AG08395 (cell line): ENCODE data around the gene IL4.
A peak's percentile ranks its signal among the peaks of the same experiment; 100 is the strongest.
"Not testable (repeated sequence)": the region's sequence is repeated elsewhere in the genome, so short reads cannot be mapped to it uniquely, and the experiment has no call there.

Experiments used
- DNase-seq: peaks from one replicate; pipeline ENCODE4 v3.0.0; 2012; ENCODE audit warnings: mixed read lengths, low spot score

Gene IL4

DNA sequence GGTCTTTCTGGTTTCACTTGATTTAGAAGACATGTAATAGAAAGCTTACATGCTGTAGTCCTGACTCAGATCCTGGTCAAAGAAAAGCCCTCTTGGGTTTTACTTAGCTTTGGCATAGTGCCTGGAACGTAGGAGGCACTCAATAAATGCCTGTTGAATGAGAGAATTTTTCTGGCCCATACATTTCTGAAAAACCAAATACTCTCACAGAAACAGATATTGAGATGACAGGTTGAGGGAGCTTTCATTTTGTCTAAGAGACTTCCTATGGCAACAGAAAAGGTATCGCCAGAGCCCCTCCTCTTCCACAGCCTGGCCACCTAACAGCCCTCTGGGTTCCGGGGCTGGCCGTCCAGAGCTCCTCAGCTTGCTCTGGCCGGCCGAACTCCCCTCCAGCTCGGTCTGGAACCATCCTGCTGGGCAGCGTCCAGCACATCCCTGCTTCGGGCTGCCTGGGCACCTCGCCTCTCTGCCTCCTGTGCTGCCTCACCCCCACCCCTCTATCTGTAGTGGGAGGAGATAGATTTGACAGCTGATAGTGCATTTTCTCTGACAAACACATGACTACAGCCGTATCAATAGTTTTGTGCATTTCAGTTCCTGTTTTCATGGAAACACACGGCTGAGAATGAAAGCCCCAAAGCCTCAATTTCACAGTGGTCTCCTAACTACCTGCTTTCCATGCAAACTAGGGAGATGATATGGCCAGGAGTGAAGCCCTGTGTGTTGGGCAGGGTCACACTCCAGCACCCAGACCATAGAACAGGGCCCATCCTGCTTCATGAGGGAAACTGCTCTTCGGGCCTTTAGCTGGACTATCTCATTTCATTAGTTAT lies 1.1 kb downstream of the IL4 start:
- peak; percentile 96 for DNase-seq

DNA sequence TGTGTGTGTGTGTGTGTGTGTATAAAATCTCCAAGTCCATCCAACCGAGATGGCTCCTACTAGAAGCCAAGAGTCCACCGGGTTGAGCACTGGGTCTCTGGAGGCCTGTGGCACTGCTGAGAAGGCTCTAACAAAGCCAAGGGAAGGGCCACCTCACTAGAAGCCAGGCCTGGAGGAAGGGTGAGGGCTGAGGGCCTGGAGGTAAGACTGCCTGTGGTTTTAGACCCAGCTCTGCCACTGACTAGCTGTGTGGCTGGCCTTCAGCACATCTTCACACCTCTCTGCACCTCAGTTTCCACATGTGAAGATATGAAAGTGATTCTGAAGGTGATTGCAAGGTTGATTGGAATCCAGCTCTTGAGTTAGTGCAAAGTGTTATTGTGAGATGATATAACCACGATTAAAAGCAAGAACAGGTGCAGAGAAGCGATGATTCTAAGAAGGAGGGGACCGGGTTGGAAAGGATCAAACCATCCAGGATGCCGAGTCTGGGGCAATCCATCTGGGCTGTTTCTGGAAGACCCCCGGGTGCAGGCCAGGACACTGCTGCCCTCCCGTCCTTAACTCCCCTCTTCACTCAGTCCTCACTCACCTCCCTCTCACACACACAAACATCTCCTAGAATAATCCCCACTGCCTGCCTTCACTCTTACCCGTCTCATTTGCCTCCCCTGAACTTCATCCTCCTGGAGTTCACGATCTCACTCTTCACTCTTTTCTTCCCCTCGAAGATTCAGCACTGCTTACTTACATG lies 2.3 kb downstream of the IL4 start:
- no peak for DNase-seq

DNA sequence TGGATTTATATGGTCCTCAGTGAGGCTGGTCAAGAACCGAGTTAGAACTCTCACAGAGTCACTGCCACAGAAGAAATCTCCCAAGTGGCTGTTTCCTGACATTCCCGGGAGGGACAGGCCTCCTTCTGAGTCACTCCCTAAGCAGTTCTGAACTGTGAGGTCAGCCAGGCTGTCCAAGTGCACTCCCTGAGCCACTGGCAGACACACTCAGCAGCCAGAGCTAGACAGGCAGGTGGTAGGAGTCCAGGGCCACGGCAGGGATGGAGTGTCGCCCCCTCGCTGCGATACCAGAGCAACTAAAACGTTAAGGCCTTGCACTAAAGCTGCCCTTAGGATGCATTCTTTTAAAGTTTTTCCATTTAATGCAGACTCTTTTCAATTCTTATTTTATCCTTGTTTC lies 3.4 kb downstream of the IL4 start:
- DNase-seq, result peak; percentile 97

DNA sequence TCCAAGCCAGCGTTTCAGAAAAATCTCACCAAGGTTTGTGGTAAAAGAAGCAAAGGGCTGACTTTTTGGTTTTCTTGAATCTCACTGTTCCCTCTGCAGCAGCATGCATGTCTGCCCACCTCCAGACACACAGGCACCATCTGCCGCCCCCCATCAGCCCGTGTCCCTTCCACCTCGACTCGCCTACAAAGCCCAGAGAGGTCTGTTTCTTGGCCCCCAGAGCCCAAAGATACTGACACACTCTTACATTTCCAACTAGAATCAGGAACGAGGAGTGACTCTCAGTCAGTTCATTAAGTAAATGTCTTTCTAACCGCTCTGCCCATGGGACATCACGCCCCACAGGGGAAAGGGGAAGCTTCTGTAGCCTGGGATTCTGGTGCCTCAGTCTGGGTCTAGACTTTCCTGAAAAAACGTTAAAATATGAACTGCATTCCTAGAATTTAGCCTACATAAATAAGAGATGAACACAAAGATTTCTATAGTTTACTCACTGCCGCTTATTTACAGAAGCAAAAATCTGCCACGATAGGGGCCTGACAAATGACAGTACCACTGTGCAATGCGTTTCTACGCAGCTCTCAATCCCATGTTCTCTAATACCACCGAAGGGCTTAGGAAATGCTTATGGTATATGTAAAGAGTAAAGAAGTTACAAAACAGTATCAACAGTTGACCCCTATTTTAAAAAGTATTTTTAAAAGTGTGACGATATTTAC lies 4.1 kb downstream of the IL4 start:
- no peak for DNase-seq

- DNase-seq, result no peak
These were observed 4.9 kb downstream of the IL4 start for GRCh38 chr5:132678735-132679134.

DNA sequence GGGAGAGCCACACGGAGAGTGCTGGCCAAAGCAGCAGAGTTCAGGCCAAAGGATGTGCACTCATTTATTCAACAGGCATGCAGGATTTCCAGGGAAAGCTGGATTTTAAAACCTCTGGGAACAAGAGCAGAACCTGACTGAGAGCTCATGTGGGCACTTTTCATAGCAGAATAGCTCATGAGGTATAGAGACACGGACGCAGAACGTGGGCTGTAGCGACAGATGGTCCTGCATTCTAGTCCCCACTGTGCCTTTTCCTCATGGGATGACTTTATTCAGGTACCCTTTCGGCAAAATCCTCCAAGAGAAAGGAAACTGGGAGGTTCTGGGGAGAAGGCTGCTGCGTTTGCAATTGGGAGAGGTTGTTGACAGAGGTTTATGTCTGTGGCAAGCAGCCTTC lies 5.4 kb downstream of the IL4 start:
- no peak for DNase-seq

DNA sequence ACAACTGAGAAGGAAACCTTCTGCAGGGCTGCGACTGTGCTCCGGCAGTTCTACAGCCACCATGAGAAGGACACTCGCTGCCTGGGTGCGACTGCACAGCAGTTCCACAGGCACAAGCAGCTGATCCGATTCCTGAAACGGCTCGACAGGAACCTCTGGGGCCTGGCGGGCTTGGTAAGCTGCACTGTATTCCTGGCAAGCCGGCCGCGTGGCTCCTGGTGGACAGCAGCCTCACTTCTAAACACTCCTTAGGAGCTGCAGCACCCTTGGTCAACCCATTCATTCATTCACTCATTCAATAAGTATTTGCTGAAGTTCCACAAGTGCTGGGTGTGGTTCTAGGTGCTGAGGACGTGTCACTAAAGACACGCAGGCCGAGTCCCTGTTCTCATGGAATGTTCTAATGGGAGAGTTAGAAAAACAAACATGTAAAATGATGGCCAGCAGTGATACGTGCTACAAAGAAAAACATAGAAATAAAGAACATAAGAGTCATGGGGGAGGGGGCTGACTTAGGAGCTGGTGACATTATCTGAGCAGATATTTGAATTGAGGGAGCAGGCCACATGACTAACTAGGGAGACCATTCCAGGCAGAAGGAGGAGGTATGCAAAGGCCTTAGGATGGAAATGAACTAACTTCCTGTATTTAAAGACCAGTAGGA lies 6.1 kb downstream of the IL4 start:
- no peak for DNase-seq

DNA sequence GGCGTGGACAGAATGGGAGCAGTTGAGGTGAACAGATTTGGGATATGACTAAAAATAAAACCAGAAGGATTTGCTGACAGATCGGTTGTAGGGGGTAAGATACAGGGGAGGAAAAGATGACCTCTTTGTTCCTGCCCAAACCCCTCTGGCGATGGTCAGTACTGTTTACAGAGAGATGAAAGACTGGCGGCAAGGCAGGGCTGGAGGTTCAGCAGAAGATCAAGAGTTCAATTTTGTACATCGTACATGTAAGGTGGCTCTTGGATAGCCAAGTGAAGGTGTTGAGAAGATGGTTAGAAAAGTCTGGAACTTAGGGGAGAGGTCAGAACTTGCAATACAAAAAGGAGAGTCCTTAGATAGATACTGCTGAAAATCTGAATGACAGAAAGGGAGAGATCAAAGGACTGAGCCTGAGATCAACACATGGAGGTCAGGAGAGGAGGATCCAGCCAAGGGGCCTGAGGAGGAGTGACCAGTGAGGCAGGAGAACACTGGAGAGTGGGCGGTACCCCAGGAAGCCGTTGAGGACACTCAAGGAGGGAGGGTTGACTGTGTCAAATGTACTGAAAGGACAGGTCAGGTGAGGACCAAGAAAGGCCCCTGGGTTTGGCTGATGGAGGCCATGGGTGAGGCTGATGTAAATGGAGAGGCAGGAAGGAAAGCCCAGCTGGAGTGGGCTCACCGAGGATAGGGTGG lies 7.1 kb downstream of the IL4 start:
- DNase-seq, result no peak

DNA sequence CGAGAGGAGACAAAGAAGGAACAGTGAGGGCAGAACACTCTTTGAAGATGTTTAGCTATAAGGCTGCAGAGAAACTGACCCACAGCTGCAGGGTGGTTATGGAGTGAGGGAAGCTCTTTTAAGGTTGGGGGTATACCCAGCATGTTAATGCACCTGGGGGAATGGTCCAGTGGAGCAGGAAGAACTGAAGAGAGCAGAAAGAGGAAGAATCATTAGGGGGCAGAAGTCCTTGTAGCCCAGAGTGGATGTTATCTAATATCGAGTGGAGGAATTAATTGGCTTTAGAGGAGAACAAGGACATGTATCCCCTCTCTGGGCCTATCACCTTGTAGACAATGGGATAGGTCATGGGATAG lies 7.7 kb downstream of the IL4 start:
- DNase-seq, result no peak

- no peak for DNase-seq
These were observed 8.2 kb downstream of the IL4 start for GRCh38 chr5:132681983-132682382.

- DNase-seq, result no peak
These were observed 10.7 kb downstream of the IL4 start for GRCh38 chr5:132684491-132684890.

DNA sequence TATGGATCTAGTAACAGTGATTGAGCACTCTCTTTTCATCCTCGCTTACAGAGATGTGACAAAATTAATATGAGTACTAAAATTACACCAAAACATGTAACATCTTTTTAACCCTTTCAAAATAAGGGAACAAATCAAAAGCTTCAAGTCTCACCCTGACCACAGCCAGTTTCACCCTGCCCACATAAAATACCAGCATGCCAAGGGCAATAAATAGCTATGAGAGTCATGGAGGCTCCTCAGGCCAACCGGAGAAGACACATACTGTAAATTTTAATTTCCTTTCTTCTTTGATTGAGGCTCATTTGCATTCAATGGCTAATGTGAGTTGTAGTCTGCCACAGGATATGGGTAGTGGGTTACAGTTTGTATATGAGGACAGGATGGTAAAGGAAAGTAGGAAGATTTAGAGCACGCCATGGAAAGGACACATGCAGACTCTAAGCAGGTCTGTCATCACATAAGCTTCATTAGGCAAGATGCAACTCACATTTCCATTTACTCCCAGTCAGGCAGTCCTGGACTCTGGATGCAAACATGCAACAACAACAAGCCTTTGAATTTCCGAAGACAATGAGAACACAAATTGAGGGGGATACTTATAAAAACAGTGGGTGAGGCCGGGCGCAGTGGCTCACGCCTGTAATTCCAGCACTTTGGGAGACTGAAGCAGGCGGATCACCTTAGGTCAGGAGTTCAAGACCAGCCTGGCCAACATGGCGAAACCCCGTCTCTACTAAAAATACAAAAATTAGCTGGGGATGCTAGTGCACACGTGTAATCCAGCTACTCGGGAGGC lies 11.3 kb downstream of the IL4 start:
- DNase-seq, result no peak

GRCh38 chr5:132686193-132686592 lies 12.4 kb downstream of the IL4 start:
- no peak for DNase-seq

DNA sequence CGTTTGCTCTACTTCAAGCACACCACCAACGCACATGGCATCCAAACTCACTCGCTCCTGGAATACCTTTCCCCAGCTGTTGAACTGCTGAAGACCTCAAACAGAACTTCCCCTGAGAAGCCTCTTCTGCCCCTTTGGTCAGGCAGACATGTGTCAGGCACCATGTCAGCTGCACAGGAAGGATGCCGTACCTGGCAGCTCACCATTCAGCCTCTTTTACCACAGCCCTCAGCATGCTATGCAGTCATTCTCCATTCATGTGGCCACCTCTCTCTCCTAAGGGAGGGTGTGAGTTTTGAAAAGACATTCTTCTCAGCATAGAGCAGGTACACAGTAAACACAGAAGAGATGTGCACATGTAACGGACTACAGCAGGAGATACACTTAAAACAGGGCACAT lies 14.2 kb downstream of the IL4 start:
- DNase-seq, result no peak

DNA sequence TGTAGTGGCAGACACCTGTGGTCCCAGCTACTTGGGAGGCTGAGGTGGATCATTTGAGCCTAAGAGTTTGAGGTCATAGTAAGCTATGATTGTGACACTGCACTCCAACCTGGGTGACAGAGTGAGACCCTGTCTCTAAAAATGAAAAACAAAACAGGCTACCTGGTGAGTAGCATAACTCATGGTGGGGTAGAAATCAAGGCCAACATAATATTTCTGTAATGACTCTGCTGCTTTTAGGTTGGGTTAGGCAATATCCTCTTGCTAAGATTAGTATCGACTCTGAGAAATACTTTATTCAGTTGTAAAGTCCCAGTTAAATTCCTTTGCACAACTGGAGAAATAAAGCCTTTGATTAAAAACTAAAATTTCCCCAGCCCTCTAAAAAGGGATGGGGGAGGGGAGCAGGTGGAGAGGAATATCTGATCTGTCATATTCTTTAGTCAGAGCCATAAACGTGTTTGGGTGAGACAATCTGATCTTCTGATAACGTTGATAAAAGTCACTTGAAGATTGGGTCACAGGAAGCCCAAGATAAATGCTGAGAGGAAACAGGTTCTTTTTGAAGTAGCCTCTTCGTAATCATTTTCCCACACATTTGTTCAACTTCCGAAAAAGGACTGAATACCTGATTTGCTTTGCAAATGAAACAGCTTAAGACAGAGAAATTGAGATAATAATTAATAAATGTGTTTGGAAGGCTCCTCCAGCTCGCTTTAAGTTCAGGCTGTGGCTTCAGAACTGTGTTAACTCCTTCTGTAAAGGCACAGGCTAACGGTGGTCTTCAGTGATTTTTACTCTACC lies 14.9 kb downstream of the IL4 start:
- no peak for DNase-seq

- no peak for DNase-seq
These were observed 15.7 kb downstream of the IL4 start for GRCh38 chr5:132689513-132689912.

DNA sequence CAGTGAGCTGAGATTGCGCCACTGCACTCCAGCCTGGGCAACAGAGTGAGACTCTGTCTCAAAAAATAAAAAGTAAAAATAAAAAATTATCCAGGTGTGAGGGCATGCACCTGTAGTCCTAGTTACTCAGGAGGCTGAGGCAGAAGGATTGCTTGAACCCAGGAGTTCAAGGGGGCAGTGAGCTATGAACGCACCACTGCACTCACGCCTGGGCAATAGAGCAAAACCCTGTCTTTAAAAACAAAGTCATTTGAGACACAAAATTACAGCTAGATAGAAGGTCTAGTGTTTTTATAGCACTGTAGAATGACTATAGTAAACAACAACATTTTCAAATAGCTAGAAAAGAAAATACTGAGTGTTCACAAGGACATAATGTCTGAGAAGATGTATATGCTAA lies 16.4 kb downstream of the IL4 start:
- DNase-seq, result no peak

- DNase-seq, result not testable (repeated sequence)
These were observed 18.2 kb downstream of the IL4 start for GRCh38 chr5:132691755-132692631.

GRCh38 chr5:132692632-132692967 lies 18.8 kb downstream of the IL4 start:
- DNase-seq, result no peak
